AG08396 (cell line): ENCODE results near the gene CRK.

Source experiments
- DNase-seq: peaks from one replicate; pipeline ENCODE4 v3.0.0; 2012; ENCODE audit warnings: low spot score, mixed read lengths

The CRK gene

GRCh38 chr17:1486802-1487695, 31.0 kb upstream of the CRK start:
- peak; percentile 59 for DNase-seq

- peak; percentile 77 for DNase-seq
Measured at GRCh38 chr17:1485423-1486376, 29.7 kb upstream of the CRK start.

- peak; percentile 71 for DNase-seq
Measured at GRCh38 chr17:1484676-1485422, 28.8 kb upstream of the CRK start.

- DNase-seq = no peak
Measured at GRCh38 chr17:1484060-1484535, 28.1 kb upstream of the CRK start.

GRCh38 chr17:1482680-1483079, 26.6 kb upstream of the CRK start:
- no peak for DNase-seq

- DNase-seq = no peak
Measured at GRCh38 chr17:1481736-1482135, 25.7 kb upstream of the CRK start.

GRCh38 chr17:1480747-1481465, 24.9 kb upstream of the CRK start:
- DNase-seq = peak; percentile 80

- no peak for DNase-seq
Measured at GRCh38 chr17:1478418-1478817, 22.4 kb upstream of the CRK start.

GRCh38 chr17:1475321-1475854, 19.4 kb upstream of the CRK start:
- no peak for DNase-seq

- no peak for DNase-seq
Measured at GRCh38 chr17:1474402-1475189, 18.6 kb upstream of the CRK start.

- no peak for DNase-seq
Measured at GRCh38 chr17:1473841-1474240, 17.8 kb upstream of the CRK start.

- no peak for DNase-seq
Measured at GRCh38 chr17:1473170-1473569, 17.1 kb upstream of the CRK start.

GRCh38 chr17:1471911-1472821, 16.1 kb upstream of the CRK start:
- DNase-seq = no peak

GRCh38 chr17:1471490-1471889, 15.5 kb upstream of the CRK start:
- DNase-seq = no peak

GRCh38 chr17:1470755-1471462, 14.9 kb upstream of the CRK start:
- no peak for DNase-seq

- DNase-seq = no peak
Measured at GRCh38 chr17:1470071-1470754, 14.2 kb upstream of the CRK start.

- no peak for DNase-seq
Measured at GRCh38 chr17:1469231-1469852, 13.3 kb upstream of the CRK start.
